IPS DF 4.7 (cell line): ENCODE results near the gene NLRP9.
A peak's percentile ranks its signal among the peaks of the same experiment; 100 is the strongest.

Experiments used
- DNase-seq: peaks from one replicate; pipeline ENCODE4 v3.0.0-alpha.2; 2013; ENCODE audit warnings: low spot score; ENCODE audit errors: extremely low read depth

NLRP9 gene

GRCh38 chr19:55704494-55705245 is 33.5 kb downstream of the NLRP9 start:
- DNase-seq, result no peak

GRCh38 chr19:55703790-55704215 is 34.4 kb downstream of the NLRP9 start:
- DNase-seq, result peak; percentile 46

GRCh38 chr19:55702131-55702627 is 36.0 kb downstream of the NLRP9 start:
- DNase-seq, result no peak

GRCh38 chr19:55700813-55701212 is 37.4 kb downstream of the NLRP9 start:
- DNase-seq, result no peak

- DNase-seq, result no peak
Observed at GRCh38 chr19:55699221-55699620, 39.0 kb downstream of the NLRP9 start.

- DNase-seq, result no peak
Observed at GRCh38 chr19:55698256-55698655, 39.9 kb downstream of the NLRP9 start.

GRCh38 chr19:55697698-55698097 is 40.5 kb downstream of the NLRP9 start:
- DNase-seq, result no peak

- DNase-seq, result no peak
Observed at GRCh38 chr19:55697069-55697440, 41.1 kb downstream of the NLRP9 start.

GRCh38 chr19:55696301-55697068 is 41.7 kb downstream of the NLRP9 start:
- no peak for DNase-seq

GRCh38 chr19:55695511-55696290 is 42.5 kb downstream of the NLRP9 start:
- DNase-seq, result no peak

- no peak for DNase-seq
Observed at GRCh38 chr19:55694656-55695491, 43.3 kb downstream of the NLRP9 start.

- DNase-seq, result no peak
Observed at GRCh38 chr19:55694241-55694655, 44.0 kb downstream of the NLRP9 start.

GRCh38 chr19:55693336-55693974 is 44.7 kb downstream of the NLRP9 start:
- DNase-seq, result no peak

- no peak for DNase-seq
Observed at GRCh38 chr19:55692681-55693081, 45.5 kb downstream of the NLRP9 start.

- DNase-seq, result no peak
Observed at GRCh38 chr19:55691561-55692481, 46.4 kb downstream of the NLRP9 start.

GRCh38 chr19:55690769-55691545 is 47.2 kb downstream of the NLRP9 start:
- DNase-seq, result no peak

GRCh38 chr19:55690109-55690768 is 48.0 kb downstream of the NLRP9 start:
- DNase-seq, result no peak
